Adrenal gland (tissue), 5 donors: ENCODE results near the gene CRYGB.
"Not testable (repeated sequence)": the region's sequence is repeated elsewhere in the genome, so short reads cannot be mapped to it uniquely, and the experiment has no call there.

Experiments used
- POLR2A ChIP-seq, 2 donors: fragments of 450-650 bp; IDR thresholded peaks; one replicate each; pipeline ENCODE4 v1.6.1; 2017; ENCODE audit warnings: antibody characterized with exemption in 2 of 2, mild to moderate bottlenecking in 2 of 2, moderate library complexity in 1 of 2
- TF ChIP-seq, protein P1 (sequence below), 6 experiments: fragments of 450-650 bp in 4 of 6; fragments of 200-600 bp in 2 of 6; sonication (generic) in 1 of 6; IDR thresholded peaks; 1 replicate in 5 of 6; 2 replicates in 1 of 6; pipeline versions ENCODE4 v1.5.1 to v1.8.0; 2016 to 2021; ENCODE audit warnings: antibody characterized with exemption in 6 of 6, mild to moderate bottlenecking in 2 of 6, moderate library complexity in 1 of 6
- donor health status: DM: no; HTN: no; CAD: no.

- TF ChIP-seq, protein P1, sequence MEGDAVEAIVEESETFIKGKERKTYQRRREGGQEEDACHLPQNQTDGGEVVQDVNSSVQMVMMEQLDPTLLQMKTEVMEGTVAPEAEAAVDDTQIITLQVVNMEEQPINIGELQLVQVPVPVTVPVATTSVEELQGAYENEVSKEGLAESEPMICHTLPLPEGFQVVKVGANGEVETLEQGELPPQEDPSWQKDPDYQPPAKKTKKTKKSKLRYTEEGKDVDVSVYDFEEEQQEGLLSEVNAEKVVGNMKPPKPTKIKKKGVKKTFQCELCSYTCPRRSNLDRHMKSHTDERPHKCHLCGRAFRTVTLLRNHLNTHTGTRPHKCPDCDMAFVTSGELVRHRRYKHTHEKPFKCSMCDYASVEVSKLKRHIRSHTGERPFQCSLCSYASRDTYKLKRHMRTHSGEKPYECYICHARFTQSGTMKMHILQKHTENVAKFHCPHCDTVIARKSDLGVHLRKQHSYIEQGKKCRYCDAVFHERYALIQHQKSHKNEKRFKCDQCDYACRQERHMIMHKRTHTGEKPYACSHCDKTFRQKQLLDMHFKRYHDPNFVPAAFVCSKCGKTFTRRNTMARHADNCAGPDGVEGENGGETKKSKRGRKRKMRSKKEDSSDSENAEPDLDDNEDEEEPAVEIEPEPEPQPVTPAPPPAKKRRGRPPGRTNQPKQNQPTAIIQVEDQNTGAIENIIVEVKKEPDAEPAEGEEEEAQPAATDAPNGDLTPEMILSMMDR (IDR thresholded peaks at IDR 0.05) = not testable (repeated sequence)
- TF ChIP-seq POLR2A (IDR thresholded peaks at IDR 0.05) = not testable (repeated sequence)
Measured at GRCh38 chr2:208138334-208138733, 7.6 kb downstream of the CRYGB start.
